GM23338 (cell line): ENCODE measurements around the gene MAP3K5.

Source experiments
- CTCF ChIP-seq, 2 experiments: fragments of 200-600 bp in 1 of 2; sonication (generic) in 1 of 2; conservative IDR thresholded peaks; 2 replicates each; pipeline versions ENCODE4 v1.5.1 to v1.6.1; 2016 to 2017; ENCODE audit warnings: antibody characterized with exemption in 2 of 2, low read depth in 2 of 2, mild to moderate bottlenecking in 2 of 2, moderate library complexity in 1 of 2
- EZH2 ChIP-seq: fragments of 200-600 bp; sonication (generic); IDR thresholded peaks from one replicate; pipeline ENCODE4 v1.8.0; 2017; ENCODE audit warnings: antibody characterized with exemption, mild to moderate bottlenecking, low read depth; ENCODE audit not compliant: unreplicated experiment
- POLR2AphosphoS5 ChIP-seq: IDR thresholded peaks from 2 replicates; pipeline ENCODE4 v1.6.1; 2016; ENCODE audit warnings: antibody characterized with exemption, low read depth

- TF ChIP-seq CTCF (conservative IDR thresholded peaks at IDR 0.05; ENCODE audit: low read depth in 2 of 2): no peak
- TF ChIP-seq EZH2: no peak
- TF ChIP-seq POLR2AphosphoS5: no peak
These were observed 44.8 kb downstream of the MAP3K5 start for GRCh38 chr6:136747507-136747906.
